ENCODE measurements around the gene ADGRG3. TPM values are rescaled to one million over a fixed set of nuclear protein-coding genes. Genes with fewer than 3 reads are reported as not detected.

ADGRG3 gene
- total and polyA plus RNA-seq, 9 of the 15 experiments (the other 6 are each of a cell fraction or from before 2014, with no cell fraction given): 0.09 to 0.52 (median 0.14) TPM; not detected in 3

- ChIA-PET POLR2A (interaction anchor here (0.5 to 2.7 kb wide), 6 partner anchors 9 to 195 kb away, joined by 3 to 12 read pairs (median 4); no protein-coding TSS in a partner anchor), CTCF (ENCODE audit: low intra/inter-chr PET ratio) (no interaction called here)
- DNase-seq (ENCODE audit: extremely low read depth in 1 of 4, low spot score in 3 of 4) (no peak), FAIRE-seq (no peak), ATAC-seq (no peak)
- Histone ChIP-seq H3K9me3 (replicated peaks; ENCODE audit: control insufficient read depth, insufficient read depth, low read depth, low read length) (no peaks in the 10 kb centered on the region), H3K4me3 (no peak overlapping the region), H3K4me2 (ENCODE audit: insufficient read depth, low read length) (no peak overlapping the region), H3K9ac (ENCODE audit: insufficient read depth in 1 of 2, low read depth in 2 of 2, low read length in 2 of 2) (peak overlapping the region; percentile 7 to 73; a peak in 3 of 4 replicates), H3K9me1 (ENCODE audit: control insufficient read depth, insufficient read depth, low read length) (peaks cover 4% of the 10 kb centered on the region), H4K20me1 (replicated peaks; ENCODE audit: control insufficient read depth, insufficient read depth, low read length) (no peaks in the 10 kb centered on the region), H3K27ac (ENCODE audit: extremely low read depth, low read depth, low read length) (no peak overlapping the region), H3K4me1 (replicated peaks in 1 of 2; ENCODE audit: control insufficient read depth in 2 of 2, insufficient read depth in 2 of 2, low read length in 2 of 2) (peaks cover 29 to 38% of the 10 kb centered on the region in 2 experiments), H3K27me3 (ENCODE audit: control insufficient read depth in 2 of 2, insufficient read depth in 2 of 2, low read length in 2 of 2) (no peaks in the 10 kb centered on the region), H2AFZ (ENCODE audit: low read depth, low read length) (no peak overlapping the region), H3K79me2 (ENCODE audit: control insufficient read depth, insufficient read depth, low read length) (no peaks in the 10 kb centered on the region), H3K36me3 (ENCODE audit: control insufficient read depth, insufficient read depth, low read length) (no peaks in the 10 kb centered on the region)
- 74% methylated on average over 17 of the region's 18 CpGs for WGBS (ENCODE audit: insufficient coverage, low coverage, missing lambda C conversion rate)
- TF ChIP-seq PML (IDR thresholded peaks at IDR 0.05; ENCODE audit: low read length) (no peak), BCL6 (CRISPR knock-in tag; IDR thresholded peaks at IDR 0.05) (no peak), NEUROD1 (IDR thresholded peaks at IDR 0.05; ENCODE audit: borderline replicate concordance, low read depth, low read length, partially characterized antibody) (no peak)
- intact Hi-C loops (cut with micrococcal nuclease): no loop called here
- in situ Hi-C loops (cut with MboI): no loop called here
- no TSS peak for BruUV-seq (replicated peaks)
Measured at GRCh38 chr16:57683636-57684545, 15.8 kb downstream of the ADGRG3 start.
